Mesendoderm (in vitro differentiated cells): ENCODE results near the gene IL1F10.

ENCODE experiments used
- DNase-seq: peaks from one replicate; pipeline ENCODE4 v3.0.0; 2013
- H2AK5ac ChIP-seq: 2 replicates; pipeline ENCODE4 v1.6.1; 2013; ENCODE audit warnings: low read length, inconsistent platforms
- H2BK120ac ChIP-seq: 2 replicates; pipeline ENCODE4 v1.6.1; 2013; ENCODE audit warnings: low read depth, mild to moderate bottlenecking, low read length, moderate library complexity, mixed read lengths
- H2BK15ac ChIP-seq: replicated peaks from 2 replicates; pipeline ENCODE4 v1.6.1; 2013; ENCODE audit warnings: low read depth, mild to moderate bottlenecking, moderate library complexity
- H2BK5ac ChIP-seq: 2 replicates; pipeline ENCODE4 v1.6.1; 2013; ENCODE audit warnings: low read length, inconsistent platforms
- H3K18ac ChIP-seq: 2 replicates; pipeline ENCODE4 v1.6.1; 2013; ENCODE audit warnings: mild to moderate bottlenecking, low read length, mixed read lengths
- H3K23ac ChIP-seq: one replicate; pipeline ENCODE4 v1.6.1; 2013; ENCODE audit warnings: low read length
- H3K27ac ChIP-seq: 2 replicates; pipeline ENCODE4 v1.5.1; 2013; ENCODE audit warnings: low read depth, mild to moderate bottlenecking, inconsistent platforms, low read length, moderate library complexity
- H3K27me3 ChIP-seq: 2 replicates; pipeline ENCODE4 v1.6.1; 2013; ENCODE audit warnings: low read length, control low read depth, mild to moderate bottlenecking, inconsistent platforms; ENCODE audit not compliant: insufficient read depth, poor library complexity
- H3K36me3 ChIP-seq: 2 replicates; pipeline ENCODE4 v1.6.1; 2013; ENCODE audit warnings: low read length, inconsistent platforms; ENCODE audit not compliant: control insufficient read depth, insufficient read depth
- H3K4ac ChIP-seq: one replicate; pipeline ENCODE4 v1.6.1; 2013; ENCODE audit warnings: low read depth, mild to moderate bottlenecking, low read length, moderate library complexity
- H3K4me1 ChIP-seq: 2 replicates; pipeline ENCODE4 v1.6.1; 2013; ENCODE audit warnings: low read depth, low read length, inconsistent platforms; ENCODE audit not compliant: control insufficient read depth
- H3K4me2 ChIP-seq: 2 replicates; pipeline ENCODE4 v1.6.1; 2013; ENCODE audit warnings: low read length
- H3K4me3 ChIP-seq: 2 replicates; pipeline ENCODE4 v1.5.1; 2013; ENCODE audit warnings: mild to moderate bottlenecking, low read length
- H3K56ac ChIP-seq: one replicate; pipeline ENCODE4 v1.6.1; 2013; ENCODE audit warnings: low read length
- H3K79me1 ChIP-seq: 2 replicates; pipeline ENCODE4 v1.6.1; 2013; ENCODE audit warnings: low read length, inconsistent platforms
- H3K79me2 ChIP-seq: 2 replicates; pipeline ENCODE4 v1.6.1; 2013; ENCODE audit warnings: mild to moderate bottlenecking, low read length; ENCODE audit not compliant: control insufficient read depth, insufficient read depth
- H3K9ac ChIP-seq: 2 replicates; pipeline ENCODE4 v1.6.1; 2013; ENCODE audit warnings: low read length, inconsistent platforms
- H4K5ac ChIP-seq: one replicate; pipeline ENCODE4 v1.6.1; 2013; ENCODE audit warnings: low read length
- H4K8ac ChIP-seq: one replicate; pipeline ENCODE4 v1.6.1; 2013; ENCODE audit warnings: low read depth, mild to moderate bottlenecking, control low read depth, low read length, moderate library complexity
- WGBS: extraction: QIAGEN DNeasy Blood & Tissue Kit; methylation state at CpG from one replicate; pipeline ENCODE4 v1.1.7; 2013; ENCODE audit warnings: low lambda C conversion rate, missing lambda C conversion rate; ENCODE audit not compliant: insufficient coverage; ENCODE audit errors: extremely low coverage; 5-methylcytosine and 5-hydroxymethylcytosine counted together

Gene IL1F10

GRCh38 chr2:113028112-113028511 lies 39.7 kb upstream of the IL1F10 start:
- no peak overlapping the region for H2AK5ac ChIP-seq
- H3K4me2 ChIP-seq = no peak overlapping the region
- H3K4ac ChIP-seq = no peak overlapping the region
- no peak overlapping the region for H3K56ac ChIP-seq
- no peak overlapping the region for H4K5ac ChIP-seq
- no peaks in the 10 kb centered on the region for H3K4me1 ChIP-seq
- DNase-seq = no peak
- H4K8ac ChIP-seq = no peak overlapping the region
- no peak overlapping the region for H3K9ac ChIP-seq
- H2BK5ac ChIP-seq = no peak overlapping the region
- H2BK120ac ChIP-seq = no peak overlapping the region
- H3K4me3 ChIP-seq = no peak overlapping the region
- H3K27me3 ChIP-seq = no peaks in the 10 kb centered on the region
- no peak overlapping the region for H2BK15ac ChIP-seq
- no peak overlapping the region for H3K27ac ChIP-seq
- no peaks in the 10 kb centered on the region for H3K79me2 ChIP-seq
- H3K79me1 ChIP-seq = no peaks in the 10 kb centered on the region
- H3K18ac ChIP-seq = no peak overlapping the region
- no CpG with 5 or more reads among the region's 1 CpG for WGBS
- H3K23ac ChIP-seq = no peak overlapping the region
- H3K36me3 ChIP-seq = no peaks in the 10 kb centered on the region

GRCh38 chr2:113032737-113033136 lies 35.0 kb upstream of the IL1F10 start:
- no CpG with 5 or more reads among the region's 1 CpG for WGBS
- no peaks in the 10 kb centered on the region for H3K4me1 ChIP-seq
- no peak overlapping the region for H3K9ac ChIP-seq
- H2AK5ac ChIP-seq = no peak overlapping the region
- no peak overlapping the region for H4K8ac ChIP-seq
- H3K27ac ChIP-seq = no peak overlapping the region
- no peak overlapping the region for H3K4me2 ChIP-seq
- DNase-seq = peak; percentile 4
- no peak overlapping the region for H2BK120ac ChIP-seq
- no peak overlapping the region for H3K56ac ChIP-seq
- H3K23ac ChIP-seq = no peak overlapping the region
- no peaks in the 10 kb centered on the region for H3K36me3 ChIP-seq
- no peak overlapping the region for H2BK15ac ChIP-seq
- no peaks in the 10 kb centered on the region for H3K79me1 ChIP-seq
- H4K5ac ChIP-seq = no peak overlapping the region
- H3K18ac ChIP-seq = no peak overlapping the region
- no peak overlapping the region for H2BK5ac ChIP-seq
- H3K4ac ChIP-seq = no peak overlapping the region
- no peaks in the 10 kb centered on the region for H3K79me2 ChIP-seq
- H3K27me3 ChIP-seq = no peaks in the 10 kb centered on the region
- no peak overlapping the region for H3K4me3 ChIP-seq

- no peak overlapping the region for H3K4ac ChIP-seq
- no peaks in the 10 kb centered on the region for H3K36me3 ChIP-seq
- H3K4me2 ChIP-seq = no peak overlapping the region
- H3K4me1 ChIP-seq = no peaks in the 10 kb centered on the region
- no peaks in the 10 kb centered on the region for H3K27me3 ChIP-seq
- no peak overlapping the region for H3K27ac ChIP-seq
- H2BK15ac ChIP-seq = no peak overlapping the region
- H3K9ac ChIP-seq = no peak overlapping the region
- no peak overlapping the region for H3K18ac ChIP-seq
- no CpG with 5 or more reads among the region's 3 CpGs for WGBS
- H2BK5ac ChIP-seq = no peak overlapping the region
- no peaks in the 10 kb centered on the region for H3K79me2 ChIP-seq
- H3K79me1 ChIP-seq = no peaks in the 10 kb centered on the region
- DNase-seq = no peak
- H3K56ac ChIP-seq = no peak overlapping the region
- H3K23ac ChIP-seq = no peak overlapping the region
- no peak overlapping the region for H4K5ac ChIP-seq
- H3K4me3 ChIP-seq = no peak overlapping the region
- no peak overlapping the region for H2AK5ac ChIP-seq
- H4K8ac ChIP-seq = no peak overlapping the region
- H2BK120ac ChIP-seq = no peak overlapping the region
Observed at GRCh38 chr2:113034016-113034415, 33.8 kb upstream of the IL1F10 start.

GRCh38 chr2:113036763-113037162 lies 31.0 kb upstream of the IL1F10 start:
- WGBS = no CpG with 5 or more reads among the region's 9 CpGs
- Histone ChIP-seq H3K23ac (no peak overlapping the region), H2BK120ac (no peak overlapping the region), H3K4me3 (no peak overlapping the region), H3K4ac (no peak overlapping the region), H3K79me1 (no peaks in the 10 kb centered on the region), H3K4me2 (no peak overlapping the region), H2BK15ac (no peak overlapping the region), H3K79me2 (no peaks in the 10 kb centered on the region), H2AK5ac (no peak overlapping the region), H2BK5ac (no peak overlapping the region), H3K18ac (no peak overlapping the region), H3K9ac (no peak overlapping the region), H4K8ac (no peak overlapping the region), H3K27me3 (no peaks in the 10 kb centered on the region), H4K5ac (no peak overlapping the region), H3K36me3 (no peaks in the 10 kb centered on the region), H3K27ac (no peak overlapping the region), H3K56ac (no peak overlapping the region), H3K4me1 (no peaks in the 10 kb centered on the region)
- DNase-seq = no peak

GRCh38 chr2:113038291-113038690 lies 29.5 kb upstream of the IL1F10 start:
- Histone ChIP-seq H2BK120ac (no peak overlapping the region), H3K79me1 (no peaks in the 10 kb centered on the region), H3K4me2 (no peak overlapping the region), H2BK5ac (no peak overlapping the region), H2AK5ac (no peak overlapping the region), H3K23ac (no peak overlapping the region), H3K4ac (no peak overlapping the region), H3K27ac (no peak overlapping the region), H3K36me3 (no peaks in the 10 kb centered on the region), H3K9ac (no peak overlapping the region), H3K56ac (no peak overlapping the region), H3K18ac (no peak overlapping the region), H3K27me3 (no peaks in the 10 kb centered on the region), H3K4me3 (no peak overlapping the region), H2BK15ac (no peak overlapping the region), H4K8ac (no peak overlapping the region), H4K5ac (no peak overlapping the region), H3K4me1 (no peaks in the 10 kb centered on the region), H3K79me2 (no peaks in the 10 kb centered on the region)
- DNase-seq = no peak
- no CpG with 5 or more reads among the region's 3 CpGs for WGBS

GRCh38 chr2:113039158-113039557 lies 28.6 kb upstream of the IL1F10 start:
- WGBS = no CpG with 5 or more reads among the region's 2 CpGs
- H3K4ac ChIP-seq = no peak overlapping the region
- H2BK15ac ChIP-seq = no peak overlapping the region
- no peak overlapping the region for H3K23ac ChIP-seq
- no peak overlapping the region for H2AK5ac ChIP-seq
- H3K36me3 ChIP-seq = no peaks in the 10 kb centered on the region
- H3K27ac ChIP-seq = no peak overlapping the region
- no peak overlapping the region for H3K56ac ChIP-seq
- H3K4me3 ChIP-seq = no peak overlapping the region
- H3K18ac ChIP-seq = no peak overlapping the region
- H2BK5ac ChIP-seq = no peak overlapping the region
- DNase-seq = no peak
- H3K79me1 ChIP-seq = no peaks in the 10 kb centered on the region
- H3K79me2 ChIP-seq = no peaks in the 10 kb centered on the region
- no peak overlapping the region for H3K4me2 ChIP-seq
- no peak overlapping the region for H3K9ac ChIP-seq
- H4K8ac ChIP-seq = no peak overlapping the region
- no peak overlapping the region for H4K5ac ChIP-seq
- no peak overlapping the region for H2BK120ac ChIP-seq
- H3K27me3 ChIP-seq = no peaks in the 10 kb centered on the region
- H3K4me1 ChIP-seq = no peaks in the 10 kb centered on the region
